ENCODE results near the gene AFAP1L2.

AFAP1L2 gene

GRCh38 chr10:114258274-114258840, 145.9 kb downstream of the AFAP1L2 start:
- no peak for DNase-seq

- no peak for DNase-seq
Measured at GRCh38 chr10:114257498-114257897, 146.8 kb downstream of the AFAP1L2 start.

- peak; percentile 20 for DNase-seq
Measured at GRCh38 chr10:114256822-114257221, 147.5 kb downstream of the AFAP1L2 start.

- DNase-seq: no peak
Measured at GRCh38 chr10:114256008-114256765, 148.1 kb downstream of the AFAP1L2 start.

GRCh38 chr10:114255227-114255626, 149.1 kb downstream of the AFAP1L2 start:
- no peak for DNase-seq

- no peak for DNase-seq
Measured at GRCh38 chr10:114252883-114253282, 151.4 kb downstream of the AFAP1L2 start.

- DNase-seq: no peak
Measured at GRCh38 chr10:114252092-114252491, 152.2 kb downstream of the AFAP1L2 start.

GRCh38 chr10:114250716-114251115, 153.6 kb downstream of the AFAP1L2 start:
- DNase-seq: no peak

- DNase-seq: no peak
Measured at GRCh38 chr10:114250236-114250635, 154.1 kb downstream of the AFAP1L2 start.

- DNase-seq: no peak
Measured at GRCh38 chr10:114246679-114247305, 157.5 kb downstream of the AFAP1L2 start.

GRCh38 chr10:114245121-114245791, 159.0 kb downstream of the AFAP1L2 start:
- DNase-seq: peak; percentile 58
